IMR-90 (cell line): Measurements from ENCODE around the gene BLTP3A. TPM values are rescaled to one million over a fixed set of nuclear protein-coding genes. Genes with fewer than 3 reads are reported as not detected.

Experiments
- ATAC-seq: fragments of 200-7000 bp; cut with Tn5 transposase; 2 replicates; pipeline ENCODE4 v1.9.1; 2020; ENCODE audit warnings: low read depth, mild to moderate bottlenecking, moderate library complexity
- BruUV-seq: library from RNA; stranded (reverse); fragments of 400-500 nt; replicated peaks from 2 replicates; lab custom pipeline; 2021; lab: Mats Ljungman, UMichigan
- CTCF ChIA-PET: fragments of 300-600 bp; formaldehyde crosslinking; extraction: SDS; loops from one replicate; lab custom pipeline; 2021; ENCODE audit warnings: antibody characterized with exemption; lab: Yijun Ruan, JAX
- POLR2A ChIA-PET: fragments of 300-600 bp; sonication (Branson Sonifier 250); formaldehyde crosslinking; loops from one replicate; lab custom pipeline; 2022; ENCODE audit warnings: antibody characterized with exemption; ENCODE audit not compliant: unreplicated experiment; lab: Charles Lee
- DNase-seq: peaks from one replicate; pipeline ENCODE4 v3.0.0; 2013
- H2AFZ ChIP-seq: replicated peaks from 2 replicates; pipeline ENCODE3; 2013; ENCODE audit warnings: low read length, mild to moderate bottlenecking; ENCODE audit not compliant: poor library complexity
- H2AK5ac ChIP-seq: 2 replicates; pipeline ENCODE4 v1.6.1; 2013; ENCODE audit warnings: low read depth, low read length, inconsistent platforms
- H2AK9ac ChIP-seq: replicated peaks from 2 replicates; pipeline ENCODE3; 2013; ENCODE audit warnings: mild to moderate bottlenecking, low read depth, low read length, moderate library complexity; ENCODE audit not compliant: poor library complexity
- H2BK120ac ChIP-seq: 2 replicates; pipeline ENCODE4 v1.6.1; 2013; ENCODE audit warnings: low read depth, low read length, inconsistent platforms
- H2BK15ac ChIP-seq: 3 replicates; pipeline ENCODE4 v1.6.1; 2013; ENCODE audit warnings: low read depth, low read length, inconsistent platforms
- H2BK20ac ChIP-seq: 2 replicates; pipeline ENCODE4 v1.6.1; 2013; ENCODE audit warnings: low read depth, mild to moderate bottlenecking, inconsistent platforms, low read length, moderate library complexity
- H2BK5ac ChIP-seq: 2 replicates; pipeline ENCODE4 v1.6.1; 2013; ENCODE audit warnings: mild to moderate bottlenecking, low read depth, low read length, inconsistent platforms; ENCODE audit not compliant: poor library complexity, severe bottlenecking
- H3K14ac ChIP-seq: replicated peaks from 2 replicates; pipeline ENCODE4 v1.6.1; 2013; ENCODE audit warnings: low read depth, low read length, inconsistent platforms
- H3K18ac ChIP-seq: 2 replicates; pipeline ENCODE4 v1.6.1; 2013; ENCODE audit warnings: low read depth, low read length, control low read depth
- H3K23ac ChIP-seq: 2 replicates; pipeline ENCODE4 v1.6.1; 2013; ENCODE audit warnings: low read depth, low read length, inconsistent platforms
- H3K27ac ChIP-seq: 2 replicates; pipeline ENCODE4 v1.5.1; 2013; ENCODE audit warnings: mild to moderate bottlenecking, control low read depth, low read length; ENCODE audit not compliant: insufficient read depth
- H3K27me3 ChIP-seq: 2 replicates; pipeline ENCODE4 v1.6.1; 2013; ENCODE audit warnings: low read length; ENCODE audit not compliant: control insufficient read depth, insufficient read depth
- H3K36me3 ChIP-seq: 2 replicates; pipeline ENCODE4 v1.6.1; 2013; ENCODE audit warnings: low read length, mixed read lengths; ENCODE audit not compliant: control insufficient read depth, insufficient read depth
- H3K4ac ChIP-seq: 2 replicates; pipeline ENCODE4 v1.6.1; 2013; ENCODE audit warnings: low read depth, low read length, inconsistent platforms
- H3K4me1 ChIP-seq: 2 replicates; pipeline ENCODE4 v1.6.1; 2013; ENCODE audit warnings: low read length, mixed read lengths; ENCODE audit not compliant: control insufficient read depth, insufficient read depth
- H3K4me2 ChIP-seq: 2 replicates; pipeline ENCODE4 v1.6.1; 2013; ENCODE audit warnings: low read depth, mild to moderate bottlenecking, control low read depth, low read length, moderate library complexity
- H3K4me3 ChIP-seq: 2 replicates; pipeline ENCODE4 v1.5.1; 2013; ENCODE audit warnings: low read depth, mild to moderate bottlenecking, control low read depth, low read length, moderate library complexity; ENCODE audit not compliant: insufficient read depth
- H3K56ac ChIP-seq: 2 replicates; pipeline ENCODE4 v1.6.1; 2013; ENCODE audit warnings: low read length, inconsistent platforms; ENCODE audit not compliant: insufficient read depth; ENCODE audit errors: extremely low read depth
- H3K79me1 ChIP-seq, 2 experiments: 2 replicates each; pipeline ENCODE4 v1.6.1; 2013; ENCODE audit warnings: low read length in 2 of 2, inconsistent platforms in 1 of 2, low read depth in 1 of 2
- H3K9ac ChIP-seq: 2 replicates; pipeline ENCODE4 v1.6.1; 2013; ENCODE audit warnings: low read depth, low read length, control low read depth
- H3K9me1 ChIP-seq: 2 replicates; pipeline ENCODE4 v1.6.1; 2013; ENCODE audit warnings: low read length, inconsistent platforms; ENCODE audit not compliant: insufficient read depth
- H3K9me3 ChIP-seq: 2 replicates; pipeline ENCODE4 v1.6.1; 2013; ENCODE audit warnings: low read length; ENCODE audit not compliant: control insufficient read depth, insufficient read depth
- H4K20me1 ChIP-seq: 2 replicates; pipeline ENCODE4 v1.6.1; 2013; ENCODE audit warnings: low read length, inconsistent platforms; ENCODE audit not compliant: insufficient read depth
- H4K5ac ChIP-seq: 2 replicates; pipeline ENCODE4 v1.6.1; 2013; ENCODE audit warnings: mild to moderate bottlenecking, low read depth, low read length, control low read depth
- H4K8ac ChIP-seq, 2 experiments: 2 replicates each; pipeline ENCODE4 v1.6.1; 2013; ENCODE audit warnings: low read depth in 2 of 2, low read length in 2 of 2, control low read depth in 1 of 2, inconsistent platforms in 1 of 2
- H4K91ac ChIP-seq: 2 replicates; pipeline ENCODE4 v1.6.1; 2013; ENCODE audit warnings: low read depth, low read length, inconsistent platforms; ENCODE audit not compliant: insufficient read depth
- CHD1 ChIP-seq: IDR thresholded peaks from 2 replicates; pipeline ENCODE4 v1.6.1; 2012; ENCODE audit warnings: low read depth, low read length, improper control_type of control experiment
- WGBS, 2 experiments: methylation state at CpG; one replicate each; pipeline versions ENCODE4 v1.1.5 to v1.1.7; 2013; ENCODE audit warnings: missing lambda C conversion rate in 2 of 2; ENCODE audit not compliant: insufficient read length in 1 of 2; ENCODE audit errors: extremely low coverage in 2 of 2; 5-methylcytosine and 5-hydroxymethylcytosine counted together
- dilution Hi-C: fragments of 300-500 bp; cut with HindIII; formaldehyde crosslinking; loops from one replicate; pipeline ENCODE4 v1.14.3; 2018; ENCODE audit warnings: low sequenced_read_pairs; ENCODE audit not compliant: unreplicated experiment
- in situ Hi-C: fragments of 300-500 bp; cut with MboI; formaldehyde crosslinking; loops from 3 replicates; pipeline ENCODE4 v1.14.3; 2019; ENCODE audit warnings: low sequenced_read_pairs, inconsistent platforms, mixed read lengths
- intact Hi-C: fragments of 100-400 bp; cut with micrococcal nuclease; formaldehyde crosslinking; loops from 2 replicates; pipeline ENCODE4 v1.10.0; 2022
- polyA plus RNA-seq, 3 experiments: library from polyadenylated mRNA; depleted of rRNA; stranded (reverse); fragments of >200 nt; gene quantifications; 2 replicates each; pipeline ENCODE4 v1.2.3, GENCODE V29; 2012; ENCODE audit warnings: low replicate concordance in 1 of 3
- total RNA-seq: library from RNA; depleted of rRNA; stranded (reverse); fragments of >200 nt; gene quantifications from 2 replicates; pipeline ENCODE4 v1.2.3, GENCODE V29; 2012

The BLTP3A gene
- total and polyA plus RNA-seq, 2 of the 4 experiments (the other 2 are of a cell fraction) = 3.0 to 4.7 TPM

- no peak overlapping the region for H4K5ac ChIP-seq
- peaks cover 5% of the 10 kb centered on the region; the same call in 1 of the 2 replicates for H3K36me3 ChIP-seq
- H3K18ac ChIP-seq = no peak overlapping the region
- H4K20me1 ChIP-seq = no peaks in the 10 kb centered on the region
- H4K91ac ChIP-seq = no peak overlapping the region
- H3K56ac ChIP-seq = no peak overlapping the region
- H2AK5ac ChIP-seq = no peak overlapping the region
- H2AK9ac ChIP-seq = no peak overlapping the region
- no peak overlapping the region for H3K4ac ChIP-seq
- no peak overlapping the region for H2AFZ ChIP-seq
- ChIA-PET CTCF (no interaction called here), POLR2A (no interaction called here)
- dilution Hi-C loops (no loop called here), in situ Hi-C loops (no loop called here), intact Hi-C loops (no loop called here)
- no peak for TF ChIP-seq CHD1
- H3K27me3 ChIP-seq = no peaks in the 10 kb centered on the region
- H4K8ac ChIP-seq = no peak overlapping the region
- no peak overlapping the region for H2BK120ac ChIP-seq
- H3K9ac ChIP-seq = no peak overlapping the region
- H2BK20ac ChIP-seq = no peak overlapping the region
- no peaks in the 10 kb centered on the region for H3K79me1 ChIP-seq
- H2BK5ac ChIP-seq = no peak overlapping the region
- H3K9me1 ChIP-seq = no peaks in the 10 kb centered on the region; the same call in 1 of the 2 replicates
- ATAC-seq = no peak
- H3K9me3 ChIP-seq = no peaks in the 10 kb centered on the region
- H3K14ac ChIP-seq = no peak overlapping the region
- no TSS peak for BruUV-seq
- no CpG with 5 or more reads among the region's 1 CpG for WGBS, 2 experiments
- H3K4me2 ChIP-seq = no peak overlapping the region
- H3K23ac ChIP-seq = no peak overlapping the region
- H3K27ac ChIP-seq = no peak overlapping the region
- DNase-seq = no peak
- H3K4me3 ChIP-seq = no peak overlapping the region
- H3K4me1 ChIP-seq = no peaks in the 10 kb centered on the region; the same call in 1 of the 2 replicates
- no peak overlapping the region for H2BK15ac ChIP-seq
Observed at GRCh38 chr6:34832942-34833341, 41.1 kb downstream of the BLTP3A start.
